ENCODE measurements around the gene ASL.
A peak's percentile ranks its signal among the peaks of the same experiment; 100 is the strongest.
"Not testable (repeated sequence)": the region's sequence is repeated elsewhere in the genome, so short reads cannot be mapped to it uniquely, and the experiment has no call there.

The ASL gene

DNA sequence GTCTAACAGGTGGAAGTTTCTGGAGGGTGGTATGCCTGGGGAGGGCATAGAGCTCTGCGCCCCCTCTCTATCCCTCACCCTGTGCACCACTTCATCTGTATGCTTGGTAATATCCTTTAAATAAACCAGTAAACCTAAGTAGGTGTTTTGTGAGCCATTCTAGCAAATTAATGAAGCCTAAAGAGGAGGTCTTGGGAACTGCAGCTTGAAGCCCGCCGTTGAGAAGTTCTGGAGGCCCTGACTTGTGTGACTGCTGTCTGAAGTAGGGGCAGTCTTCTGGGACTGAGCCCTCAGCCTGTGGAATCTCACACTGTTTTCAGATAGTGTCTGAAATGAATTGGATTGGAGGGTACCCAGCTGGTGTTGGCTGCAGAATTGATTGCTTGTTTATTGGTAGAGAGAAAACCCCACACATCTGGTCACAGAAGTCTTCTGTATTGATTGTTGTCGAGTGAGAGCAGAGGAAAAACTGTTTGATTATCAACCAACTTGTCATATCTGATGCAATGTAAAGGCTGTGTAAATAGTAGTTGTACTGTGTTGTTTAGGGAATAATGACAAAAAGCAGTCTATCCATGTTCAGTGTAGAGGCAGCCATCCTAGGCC lies 43.7 kb downstream of the ASL start:
- DNase-seq: no peak

DNA sequence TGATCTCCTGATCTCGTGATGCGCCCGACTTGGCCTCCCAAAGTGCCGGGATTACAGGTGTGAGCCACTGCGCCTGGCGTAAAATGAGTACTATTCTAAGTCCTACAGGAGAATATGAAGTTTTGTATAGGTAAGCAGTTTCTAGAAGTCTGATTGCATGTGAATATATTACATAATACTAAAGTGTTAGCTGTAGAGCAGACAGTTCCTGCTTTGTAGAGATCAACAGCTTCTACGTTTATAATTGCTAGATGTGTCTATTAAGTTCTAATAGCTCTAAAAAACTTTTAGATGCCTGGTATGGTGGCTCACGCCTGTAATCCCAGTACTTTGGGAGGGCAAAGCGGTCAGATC lies 47.5 kb downstream of the ASL start:
- DNase-seq: no peak

DNA sequence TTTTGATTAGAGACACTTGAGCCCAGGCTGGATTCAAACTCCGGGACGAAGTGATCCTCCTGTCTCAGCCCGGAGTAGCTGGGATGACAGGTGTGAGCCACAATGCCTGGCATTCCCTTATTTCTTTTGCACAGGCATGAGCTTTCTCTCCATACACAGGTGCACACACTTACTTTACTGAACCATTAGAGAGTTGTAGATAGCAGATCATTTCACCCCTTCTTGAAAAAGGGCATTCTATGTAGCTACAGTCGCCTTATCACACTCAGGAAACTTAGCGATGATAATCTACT lies 48.9 kb downstream of the ASL start:
- DNase-seq: not testable (repeated sequence)

DNA sequence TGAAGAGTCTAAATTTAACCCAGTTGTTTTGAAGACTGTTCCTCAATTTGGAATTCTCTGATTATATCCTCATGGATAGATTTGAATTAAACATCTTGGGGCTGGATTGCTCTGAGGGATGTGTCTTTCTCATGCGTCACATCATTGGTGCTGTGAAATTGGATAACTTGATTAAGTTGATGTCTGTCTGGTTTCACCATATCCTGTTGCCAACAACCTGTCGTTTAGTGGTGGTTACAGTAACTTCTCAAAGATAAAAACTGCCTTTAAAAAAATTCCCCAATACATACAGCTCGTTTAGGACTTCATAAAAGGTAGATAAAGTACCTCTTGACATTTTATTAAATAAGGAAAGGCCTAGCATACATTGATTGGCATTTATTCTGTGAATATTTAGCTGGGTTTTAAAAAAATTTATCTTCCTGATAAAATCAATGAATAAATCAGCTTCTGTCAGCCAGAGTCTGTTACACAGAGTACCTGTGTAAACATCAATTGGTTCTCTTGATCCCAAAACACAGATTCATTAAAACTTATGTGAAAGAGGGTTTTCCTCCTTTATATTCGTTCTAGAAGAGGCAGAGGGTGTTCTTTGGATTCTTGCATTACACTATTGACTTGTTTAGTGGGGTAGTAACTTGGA lies 49.6 kb downstream of the ASL start:
- peak in 2 of 6 experiments; percentile 4 to 7 for DNase-seq

DNA sequence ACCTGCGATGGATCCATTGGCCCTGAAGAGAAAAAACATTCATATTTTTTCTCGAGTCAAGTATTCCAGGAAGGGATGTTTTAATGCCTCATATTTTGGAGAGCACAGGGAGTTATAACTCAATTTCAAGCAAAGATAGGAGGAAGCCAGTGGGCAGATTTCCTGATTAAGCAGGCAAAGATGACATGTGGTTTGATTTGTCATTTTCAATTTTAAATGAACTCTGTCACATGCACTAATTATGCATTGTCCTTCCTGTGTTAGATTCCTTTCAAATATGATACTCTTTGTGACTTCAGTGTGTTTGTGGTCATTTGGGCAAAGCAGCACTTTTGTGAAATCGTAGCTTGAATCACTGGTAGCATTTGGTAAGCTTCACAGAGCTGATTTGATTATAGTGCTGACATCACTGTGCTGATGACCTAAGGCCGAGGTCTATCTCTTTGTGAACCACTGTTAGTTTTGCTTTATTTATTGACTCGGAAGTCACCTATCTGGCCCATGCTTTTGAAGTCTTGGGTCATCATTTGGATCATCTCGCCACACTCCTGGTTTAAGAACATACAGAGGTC lies 50.2 kb downstream of the ASL start:
- DNase-seq: not testable (repeated sequence)

DNA sequence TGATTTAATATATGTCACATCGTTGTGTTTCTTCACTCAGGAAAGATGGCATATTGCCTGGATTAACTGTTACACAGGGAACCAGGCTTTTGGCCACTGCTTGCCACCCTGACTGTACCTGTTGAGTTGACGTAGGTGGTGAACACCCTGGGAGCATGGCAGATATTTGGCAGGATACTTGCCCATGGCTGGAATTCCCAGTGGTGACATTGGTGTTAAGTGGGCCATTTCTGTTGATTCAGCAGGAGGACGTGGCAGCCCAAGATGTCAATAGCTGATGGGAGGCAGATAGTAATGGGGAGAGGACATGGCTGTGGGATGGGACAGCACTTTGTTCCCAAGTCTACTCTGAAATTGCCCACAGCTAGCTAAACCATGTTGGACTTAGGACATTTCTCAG lies 51.6 kb downstream of the ASL start:
- DNase-seq: not testable (repeated sequence)

DNA sequence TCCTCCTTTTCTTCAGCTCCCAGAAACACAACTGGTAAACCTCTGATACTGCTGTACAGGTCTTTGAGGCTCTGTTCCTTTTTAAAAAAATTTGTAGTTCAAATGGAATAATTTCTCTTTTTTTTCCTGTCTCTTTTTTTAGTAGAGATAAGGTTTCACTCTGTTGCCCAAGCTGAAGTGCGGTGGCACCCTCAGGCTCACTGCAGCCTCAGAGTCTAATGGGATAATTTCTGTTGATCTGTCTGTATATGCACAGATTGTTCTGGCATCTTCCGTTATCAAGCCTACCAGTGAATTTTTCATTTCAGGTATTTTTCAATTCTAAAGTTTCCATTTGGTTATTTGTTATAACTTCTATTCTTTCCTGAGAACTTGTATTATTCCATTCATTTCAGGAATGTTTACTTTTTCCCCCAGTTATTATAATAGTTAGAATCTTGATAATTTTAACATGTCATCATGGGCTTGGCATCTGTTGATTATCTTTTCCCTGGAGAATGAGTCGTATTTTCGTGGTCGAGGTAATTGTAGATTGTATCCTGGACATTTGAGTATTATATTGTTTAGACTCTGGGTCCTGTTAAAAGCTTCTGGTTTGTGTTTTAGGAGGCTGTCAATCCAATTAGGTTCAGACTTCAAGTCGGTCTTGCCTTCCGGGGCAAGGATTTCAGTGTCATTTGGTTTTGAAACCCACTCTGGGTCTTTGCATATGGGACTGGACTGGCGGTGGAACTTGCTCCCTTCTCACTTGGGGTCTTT lies 63.6 kb downstream of the ASL start:
- DNase-seq: no peak

DNA sequence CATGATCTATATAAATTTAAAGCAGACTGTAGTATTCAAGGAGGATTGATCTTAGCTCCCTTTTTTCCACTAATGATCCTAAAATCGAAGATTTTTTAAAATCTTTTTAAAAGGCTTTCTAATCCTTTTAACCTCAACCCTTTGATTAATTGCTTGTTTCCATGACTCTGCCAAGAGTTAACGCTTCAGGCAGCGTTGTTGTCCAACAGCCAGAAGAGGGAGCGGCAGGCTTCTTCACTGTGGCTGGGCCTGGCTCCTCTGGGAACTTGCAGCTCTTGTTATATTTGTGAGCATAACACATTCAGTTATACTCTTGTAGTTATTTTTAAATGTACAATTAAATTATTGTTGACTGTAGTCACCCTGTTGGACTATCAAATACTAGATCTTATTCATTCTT lies 65.3 kb downstream of the ASL start:
- DNase-seq: no peak

DNA sequence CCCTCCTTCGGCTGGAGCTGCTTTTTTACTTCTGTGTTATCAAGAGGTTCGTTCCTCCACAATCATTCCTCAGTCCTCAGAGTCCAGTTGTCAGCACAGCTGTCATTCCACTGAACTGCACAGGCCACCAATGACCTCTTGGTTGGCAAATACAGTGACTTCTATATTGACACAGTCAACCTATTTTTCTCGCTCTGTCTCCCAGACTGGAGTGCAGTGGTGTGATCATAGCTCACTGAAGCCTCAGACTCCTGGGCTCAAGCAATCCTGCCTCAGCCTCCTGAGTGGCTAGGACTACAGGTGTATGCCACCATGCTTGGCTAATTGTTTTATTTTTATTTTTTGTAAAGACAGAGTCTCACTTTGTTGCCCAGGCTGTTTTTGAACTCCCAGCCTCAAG lies 66.7 kb downstream of the ASL start:
- DNase-seq: no peak

DNA sequence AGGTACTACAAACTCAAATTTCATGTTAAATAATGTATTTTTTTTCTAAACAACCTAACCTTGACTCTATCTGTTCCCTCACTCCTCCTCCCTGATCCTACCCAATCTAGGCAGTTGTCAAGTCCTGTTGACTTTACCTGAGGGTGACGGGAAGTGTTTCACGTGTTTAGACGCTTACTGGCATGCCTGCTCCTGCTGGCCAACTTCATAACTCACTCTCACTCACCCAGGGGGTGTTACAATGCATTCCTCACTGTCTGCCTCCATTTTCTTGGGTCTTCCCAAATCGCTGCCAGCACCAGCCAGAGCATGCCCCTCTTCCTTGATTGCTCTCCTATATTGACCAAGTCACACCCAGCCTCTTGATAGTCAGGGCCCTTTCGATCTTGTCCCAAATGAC lies 67.4 kb downstream of the ASL start:
- no peak for DNase-seq
